BE2C (cell line): ENCODE data around the gene CNOT6L.

Experiments
- DNase-seq: peaks from one replicate; pipeline ENCODE4 v3.0.0-alpha.2; 2020
- H3K27me3 ChIP-seq: fragments of 250-450 bp; sonication (Bioruptor Pico); 2 replicates; pipeline ENCODE4 v1.5.1; 2020; ENCODE audit warnings: mild to moderate bottlenecking
- H3K36me3 ChIP-seq: fragments of 250-450 bp; sonication (Bioruptor Pico); 2 replicates; pipeline ENCODE4 v1.5.1; 2020; ENCODE audit warnings: mild to moderate bottlenecking
- H3K4me1 ChIP-seq: fragments of 250-450 bp; sonication (Bioruptor Pico); 2 replicates; pipeline ENCODE4 v1.5.1; 2020
- H3K4me3 ChIP-seq: 2 replicates; pipeline ENCODE4 v1.5.1; 2011; ENCODE audit warnings: low read depth, low read length
- H3K9me3 ChIP-seq: fragments of 250-450 bp; sonication (Bioruptor Pico); 2 replicates; pipeline ENCODE4 v1.5.1; 2020
- CTCF ChIP-seq: IDR thresholded peaks from 2 replicates; pipeline ENCODE4 v1.5.1; 2012; ENCODE audit warnings: mild to moderate bottlenecking, low read depth, low read length

Gene CNOT6L

GRCh38 chr4:77845929-77846328 lies 26.8 kb upstream of the CNOT6L start:
- Histone ChIP-seq H3K4me3 (no peak overlapping the region), H3K4me1 (no peaks in the 10 kb centered on the region), H3K36me3 (no peaks in the 10 kb centered on the region), H3K9me3 (no peaks in the 10 kb centered on the region), H3K27me3 (no peaks in the 10 kb centered on the region)
- no peak for TF ChIP-seq CTCF
- no peak for DNase-seq

GRCh38 chr4:77845400-77845799 lies 26.2 kb upstream of the CNOT6L start:
- Histone ChIP-seq H3K27me3 (no peaks in the 10 kb centered on the region), H3K36me3 (no peaks in the 10 kb centered on the region), H3K4me1 (no peaks in the 10 kb centered on the region), H3K9me3 (no peaks in the 10 kb centered on the region), H3K4me3 (no peak overlapping the region)
- no peak for TF ChIP-seq CTCF
- no peak for DNase-seq

DNA sequence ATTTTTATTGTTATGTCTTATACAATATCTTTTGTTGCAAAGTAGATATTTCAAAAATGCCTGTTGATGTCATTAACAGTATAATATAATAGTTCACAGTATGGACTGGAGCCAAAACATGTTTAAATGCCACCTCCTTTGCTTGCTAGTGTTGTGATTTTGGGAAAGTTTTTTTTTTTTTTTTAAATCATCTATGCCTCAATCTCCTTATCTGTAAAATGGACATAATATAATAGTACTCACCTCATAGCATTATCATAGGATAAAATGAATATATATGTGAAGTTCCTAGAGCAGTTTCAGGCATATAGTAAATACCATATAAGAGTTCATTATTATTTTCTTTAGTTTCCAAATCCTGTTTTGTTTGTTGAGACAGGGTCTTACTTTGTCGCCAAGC lies 25.2 kb upstream of the CNOT6L start:
- H3K4me1 ChIP-seq: no peaks in the 10 kb centered on the region
- H3K36me3 ChIP-seq: no peaks in the 10 kb centered on the region
- no peak overlapping the region for H3K4me3 ChIP-seq
- DNase-seq: no peak
- no peak for TF ChIP-seq CTCF
- no peaks in the 10 kb centered on the region for H3K9me3 ChIP-seq
- H3K27me3 ChIP-seq: no peaks in the 10 kb centered on the region

DNA sequence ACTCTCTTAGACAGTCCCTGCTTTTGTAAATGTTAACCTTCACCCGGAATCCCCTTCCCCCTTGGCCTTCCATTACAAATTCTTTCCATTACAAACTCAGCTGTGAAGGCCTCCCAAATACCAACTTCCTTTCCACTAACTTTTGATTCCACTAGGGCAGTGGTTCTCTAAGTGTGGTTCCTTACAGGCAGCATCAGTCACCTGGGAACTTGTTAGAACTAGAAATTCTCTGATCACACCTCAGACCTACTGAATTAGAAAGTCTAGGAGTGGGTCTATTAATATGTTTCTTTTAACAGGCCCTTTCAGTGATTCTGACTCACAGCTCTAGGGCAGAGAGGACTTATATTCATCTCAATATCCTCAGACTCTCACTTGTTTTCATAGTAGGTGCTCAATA lies 24.5 kb upstream of the CNOT6L start:
- Histone ChIP-seq H3K9me3 (no peaks in the 10 kb centered on the region), H3K4me1 (no peaks in the 10 kb centered on the region), H3K4me3 (no peak overlapping the region), H3K27me3 (no peaks in the 10 kb centered on the region), H3K36me3 (no peaks in the 10 kb centered on the region)
- no peak for TF ChIP-seq CTCF
- no peak for DNase-seq

GRCh38 chr4:77834403-77834802 lies 15.2 kb upstream of the CNOT6L start:
- no peaks in the 10 kb centered on the region for H3K4me1 ChIP-seq

GRCh38 chr4:77833126-77833724 lies 14.1 kb upstream of the CNOT6L start:
- TF ChIP-seq CTCF: no peak
- Histone ChIP-seq H3K36me3 (no peaks in the 10 kb centered on the region), H3K4me3 (no peak overlapping the region), H3K27me3 (no peaks in the 10 kb centered on the region), H3K4me1 (no peaks in the 10 kb centered on the region), H3K9me3 (no peaks in the 10 kb centered on the region)
- no peak for DNase-seq

More at GRCh38 chr4:77834403-77834802, 15.2 kb upstream of the CNOT6L start:
- no peak for TF ChIP-seq CTCF
- no peak for DNase-seq
- H3K9me3 ChIP-seq: no peaks in the 10 kb centered on the region
- no peak overlapping the region for H3K4me3 ChIP-seq
- no peaks in the 10 kb centered on the region for H3K27me3 ChIP-seq
- no peaks in the 10 kb centered on the region for H3K36me3 ChIP-seq
